Measurements from ENCODE around the gene ADCY3.

The ADCY3 gene

DNA sequence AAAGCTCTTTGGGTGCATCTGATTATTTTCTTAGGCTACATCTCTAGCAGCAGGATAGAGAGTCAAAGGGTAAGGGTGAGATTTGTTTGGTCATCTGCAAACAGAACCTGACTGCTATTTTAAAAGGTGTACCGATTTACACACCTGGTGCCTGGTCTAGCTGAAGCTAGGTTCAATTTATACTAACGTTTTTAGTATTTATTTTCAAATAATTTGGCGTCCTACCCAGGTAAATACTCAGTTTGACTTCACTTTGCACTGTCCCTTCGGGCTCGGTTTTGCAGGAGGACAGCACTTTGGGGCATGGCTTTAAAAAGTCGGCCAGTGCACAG, 127.5 kb downstream of the ADCY3 start:
- peak overlapping the region; percentile 84 for H3K4me3 ChIP-seq (ENCODE audit: low read depth, low read length)
- DNase-seq (ENCODE audit: low read depth) = no peak
- TF ChIP-seq, protein P1, sequence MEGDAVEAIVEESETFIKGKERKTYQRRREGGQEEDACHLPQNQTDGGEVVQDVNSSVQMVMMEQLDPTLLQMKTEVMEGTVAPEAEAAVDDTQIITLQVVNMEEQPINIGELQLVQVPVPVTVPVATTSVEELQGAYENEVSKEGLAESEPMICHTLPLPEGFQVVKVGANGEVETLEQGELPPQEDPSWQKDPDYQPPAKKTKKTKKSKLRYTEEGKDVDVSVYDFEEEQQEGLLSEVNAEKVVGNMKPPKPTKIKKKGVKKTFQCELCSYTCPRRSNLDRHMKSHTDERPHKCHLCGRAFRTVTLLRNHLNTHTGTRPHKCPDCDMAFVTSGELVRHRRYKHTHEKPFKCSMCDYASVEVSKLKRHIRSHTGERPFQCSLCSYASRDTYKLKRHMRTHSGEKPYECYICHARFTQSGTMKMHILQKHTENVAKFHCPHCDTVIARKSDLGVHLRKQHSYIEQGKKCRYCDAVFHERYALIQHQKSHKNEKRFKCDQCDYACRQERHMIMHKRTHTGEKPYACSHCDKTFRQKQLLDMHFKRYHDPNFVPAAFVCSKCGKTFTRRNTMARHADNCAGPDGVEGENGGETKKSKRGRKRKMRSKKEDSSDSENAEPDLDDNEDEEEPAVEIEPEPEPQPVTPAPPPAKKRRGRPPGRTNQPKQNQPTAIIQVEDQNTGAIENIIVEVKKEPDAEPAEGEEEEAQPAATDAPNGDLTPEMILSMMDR (IDR thresholded peaks at IDR 0.05; ENCODE audit: low read depth, low read length, missing control alignments) = no peak

DNA sequence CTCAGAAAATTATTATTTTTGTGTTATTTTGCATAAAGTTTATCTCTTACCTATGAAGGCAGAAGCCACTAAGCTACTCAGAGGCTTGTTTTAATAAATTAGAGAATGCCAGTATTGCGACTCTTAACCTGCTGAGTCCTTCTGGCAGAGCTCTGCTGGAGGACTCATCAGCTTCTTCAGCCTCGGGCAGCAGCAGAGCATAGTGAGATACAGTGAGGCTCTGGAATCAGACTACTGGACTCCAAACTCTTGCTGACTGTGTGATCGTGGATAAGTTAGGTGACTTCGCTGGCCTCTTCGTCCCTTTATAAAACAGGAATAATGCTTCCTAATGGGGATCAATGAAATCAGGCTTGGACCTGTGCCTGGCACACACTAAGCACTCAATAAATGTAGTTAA, 128.6 kb downstream of the ADCY3 start:
- no peak overlapping the region for H3K4me3 ChIP-seq (ENCODE audit: low read depth, low read length)
- no peak for DNase-seq (ENCODE audit: low read depth)
- TF ChIP-seq, protein P1 (IDR thresholded peaks at IDR 0.05; ENCODE audit: low read depth, low read length, missing control alignments) = no peak

DNA sequence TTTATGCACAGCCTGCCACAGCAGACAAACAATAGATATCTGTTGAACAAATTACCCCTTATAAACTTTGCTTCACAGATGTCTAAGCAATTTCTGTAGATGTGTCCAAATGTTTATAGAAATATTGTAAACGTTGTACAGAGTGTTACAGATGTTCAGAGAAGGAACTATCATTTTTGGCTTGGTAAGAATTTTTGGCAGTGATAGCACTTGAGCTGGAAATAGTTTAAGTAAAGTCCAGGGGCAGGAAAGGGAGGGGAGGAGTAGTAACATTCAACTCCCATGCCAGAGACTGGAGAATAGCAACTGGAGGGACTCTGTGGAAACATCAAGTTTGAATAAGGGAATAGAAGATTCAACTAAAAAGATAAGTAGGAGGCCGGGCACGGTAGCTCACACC, 131.2 kb downstream of the ADCY3 start:
- TF ChIP-seq, protein P1 (IDR thresholded peaks at IDR 0.05; ENCODE audit: low read depth, low read length, missing control alignments) = no peak
- H3K4me3 ChIP-seq (ENCODE audit: low read depth, low read length) = no peak overlapping the region
- no peak for DNase-seq (ENCODE audit: low read depth)

DNA sequence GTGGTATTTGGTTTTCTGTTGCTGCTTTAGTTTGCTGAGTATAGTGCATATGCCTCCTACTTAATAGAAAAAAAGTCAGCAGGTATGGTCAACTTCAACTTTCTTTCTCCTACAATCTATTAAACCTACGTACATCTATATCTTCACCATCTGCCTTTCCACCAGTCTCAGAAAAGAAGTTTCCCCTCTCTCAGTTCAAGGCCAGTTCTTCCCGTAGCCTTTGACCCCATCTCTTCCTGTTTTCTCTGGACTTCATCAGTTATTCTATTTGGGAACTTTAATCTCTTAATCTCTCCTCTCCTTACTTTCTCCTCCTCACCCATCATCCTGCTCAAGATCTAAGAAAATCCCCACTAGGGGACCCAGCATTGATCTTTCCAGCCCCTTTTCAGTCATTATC, 132.5 kb downstream of the ADCY3 start:
- TF ChIP-seq, protein P1 (IDR thresholded peaks at IDR 0.05; ENCODE audit: low read depth, low read length, missing control alignments) = no peak
- no peak for DNase-seq (ENCODE audit: low read depth)
- no peak overlapping the region for H3K4me3 ChIP-seq (ENCODE audit: low read depth, low read length)

DNA sequence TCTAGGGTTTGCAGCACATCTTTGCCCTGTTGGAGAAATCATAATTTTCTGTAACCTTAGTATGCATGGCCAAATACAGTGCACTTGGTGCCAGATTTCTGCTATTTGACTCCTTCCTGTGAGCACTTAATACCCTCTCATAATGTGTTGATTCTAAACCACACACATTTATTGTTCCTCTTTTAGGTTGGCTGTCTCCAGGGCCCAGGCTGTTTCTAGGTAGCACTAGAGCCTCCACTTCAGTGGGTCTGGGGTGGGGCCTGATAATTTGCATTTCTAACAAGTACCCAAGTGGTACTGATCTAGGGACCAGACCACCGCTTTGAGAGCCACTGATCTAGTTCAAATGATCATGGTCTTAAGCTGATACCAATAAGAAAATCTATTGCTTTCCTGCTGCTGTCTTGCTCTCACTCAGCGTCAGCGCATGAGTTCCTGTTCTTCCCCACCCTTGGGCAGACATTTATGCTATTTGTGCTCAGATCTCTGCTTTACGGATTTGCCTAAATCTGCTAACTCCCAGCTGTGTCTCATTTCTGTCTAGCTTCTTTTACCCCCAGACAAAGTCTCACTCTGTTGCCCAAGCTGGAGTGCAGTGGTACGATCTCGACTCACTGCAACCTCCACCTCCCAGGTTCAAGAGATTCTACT, 134.2 kb downstream of the ADCY3 start:
- H3K4me3 ChIP-seq (ENCODE audit: low read depth, low read length) = no peak overlapping the region; the same call in 1 of the 2 replicates
- DNase-seq (ENCODE audit: low read depth) = peak; percentile 60
- TF ChIP-seq, protein P1 (IDR thresholded peaks at IDR 0.05; ENCODE audit: low read depth, low read length, missing control alignments) = no peak

DNA sequence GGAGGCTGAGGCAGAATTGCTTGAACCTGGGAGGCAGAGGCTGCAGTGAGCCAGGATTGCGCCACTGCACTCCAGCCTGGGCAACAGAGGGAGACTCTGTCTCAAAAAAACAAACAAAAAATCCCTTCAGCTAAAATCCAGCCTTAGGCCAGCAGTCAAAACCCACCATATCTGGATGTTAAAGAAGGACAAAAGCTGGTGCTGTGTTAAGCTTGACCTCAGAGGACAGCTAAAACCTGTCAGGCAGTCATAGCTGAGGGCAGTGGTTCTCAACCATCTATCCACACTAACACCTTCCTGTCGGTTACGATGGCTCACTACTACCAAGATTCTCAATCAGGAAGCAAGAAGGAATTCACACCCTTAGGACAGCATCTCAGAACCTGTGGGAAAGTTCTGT, 136.4 kb downstream of the ADCY3 start:
- H3K4me3 ChIP-seq (ENCODE audit: low read depth, low read length) = no peak overlapping the region
- TF ChIP-seq, protein P1 (IDR thresholded peaks at IDR 0.05; ENCODE audit: low read depth, low read length, missing control alignments) = no peak
- DNase-seq (ENCODE audit: low read depth) = no peak

DNA sequence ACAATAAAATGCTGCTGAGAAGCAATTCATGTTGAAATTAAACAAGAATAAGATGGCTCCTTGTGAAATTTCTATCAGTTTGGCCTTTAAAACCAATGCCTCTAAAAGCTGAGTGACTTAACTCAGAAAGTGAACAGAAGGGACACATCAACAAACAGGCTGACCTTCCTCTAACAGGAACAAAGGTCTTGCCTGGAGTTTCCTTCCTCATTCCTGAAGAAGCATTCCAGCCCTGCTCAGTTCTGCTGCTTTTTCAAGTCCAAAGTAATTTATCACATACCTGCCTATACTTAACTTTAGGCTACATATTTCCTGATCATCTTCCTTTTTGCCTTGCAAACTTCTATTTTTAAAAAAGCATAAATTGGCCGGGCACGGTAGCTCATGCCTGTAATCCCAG, 140.9 kb downstream of the ADCY3 start:
- no peak overlapping the region for H3K4me3 ChIP-seq (ENCODE audit: low read depth, low read length)
- TF ChIP-seq, protein P1 (IDR thresholded peaks at IDR 0.05; ENCODE audit: low read depth, low read length, missing control alignments) = no peak
- no peak for DNase-seq (ENCODE audit: low read depth)

Measured in GM12864 (cell line).